Central memory CD8-positive, alpha-beta T cell (primary cell): ENCODE data around the gene USH1C.

Source experiments
- ATAC-seq: fragments of 150-1000 bp; cut with Tn5 transposase; replicated peaks from 2 replicates; pipeline ENCODE4 v1.10.0; 2022; ENCODE audit warnings: mild to moderate bottlenecking, moderate FRiP score, moderate number of reproducible peaks; ENCODE audit not compliant: poor library complexity, severe bottlenecking; ENCODE audit errors: extremely low read depth
- DNase-seq, 2 donors: peaks; one replicate each; pipeline ENCODE4 v3.0.0; 2021; ENCODE audit warnings: low spot score in 2 of 2
- H3K27ac Mint-ChIP-seq: one replicate; pipeline ENCODE4 v1.8.0; 2022; ENCODE audit warnings: low read depth, mild to moderate bottlenecking, moderate library complexity, mixed read lengths
- H3K27me3 Mint-ChIP-seq: one replicate; pipeline ENCODE4 v1.8.0; 2022; ENCODE audit warnings: mixed read lengths
- H3K36me3 Mint-ChIP-seq: one replicate; pipeline ENCODE4 v1.8.0; 2022; ENCODE audit warnings: mild to moderate bottlenecking, moderate library complexity, mixed read lengths; ENCODE audit not compliant: insufficient read depth
- H3K4me1 Mint-ChIP-seq: one replicate; pipeline ENCODE4 v1.8.0; 2022; ENCODE audit warnings: mixed read lengths
- H3K4me3 Mint-ChIP-seq: one replicate; pipeline ENCODE4 v1.8.0; 2022; ENCODE audit warnings: mild to moderate bottlenecking, moderate library complexity, mixed read lengths
- H3K9me3 Mint-ChIP-seq: one replicate; pipeline ENCODE4 v1.8.0; 2022; ENCODE audit warnings: mixed read lengths

The USH1C gene

GRCh38 chr11:17551347-17552040 lies 7.3 kb upstream of the USH1C start:
- peaks cover 31% of the 10 kb centered on the region for H3K27me3 Mint-ChIP-seq
- ATAC-seq (no peak), DNase-seq (no peak)
- no peaks in the 10 kb centered on the region for H3K4me1 Mint-ChIP-seq
- H3K27ac Mint-ChIP-seq: no peak overlapping the region
- H3K9me3 Mint-ChIP-seq: no peaks in the 10 kb centered on the region
- H3K36me3 Mint-ChIP-seq: no peaks in the 10 kb centered on the region
- H3K4me3 Mint-ChIP-seq: no peak overlapping the region

- Mint-ChIP-seq H3K4me3 (no peak overlapping the region), H3K27ac (no peak overlapping the region), H3K36me3 (no peaks in the 10 kb centered on the region), H3K4me1 (no peaks in the 10 kb centered on the region), H3K9me3 (no peaks in the 10 kb centered on the region), H3K27me3 (peaks cover 31% of the 10 kb centered on the region)
- no peak for DNase-seq
- ATAC-seq: no peak
Measured at GRCh38 chr11:17550450-17551346, 6.5 kb upstream of the USH1C start.

GRCh38 chr11:17548444-17548843 lies 4.2 kb upstream of the USH1C start:
- H3K4me1 Mint-ChIP-seq: peaks cover 5% of the 10 kb centered on the region
- no peaks in the 10 kb centered on the region for H3K36me3 Mint-ChIP-seq
- H3K27ac Mint-ChIP-seq: no peak overlapping the region
- no peak overlapping the region for H3K4me3 Mint-ChIP-seq
- H3K27me3 Mint-ChIP-seq: peaks cover 42% of the 10 kb centered on the region
- no peak for DNase-seq
- ATAC-seq: no peak
- H3K9me3 Mint-ChIP-seq: no peaks in the 10 kb centered on the region

GRCh38 chr11:17547932-17548331 lies 3.7 kb upstream of the USH1C start:
- Mint-ChIP-seq H3K4me3 (no peak overlapping the region), H3K9me3 (no peaks in the 10 kb centered on the region), H3K4me1 (peaks cover 5% of the 10 kb centered on the region), H3K27ac (no peak overlapping the region), H3K27me3 (peaks cover 42% of the 10 kb centered on the region), H3K36me3 (no peaks in the 10 kb centered on the region)
- ATAC-seq (no peak), DNase-seq (no peak)

GRCh38 chr11:17547051-17547577 lies 2.9 kb upstream of the USH1C start, which contains the start of gene OTOG:
TSS of gene OTOG (plus strand) at chr11:17547259. CDS start at chr11:17547373, 114 bp downstream.
- H3K9me3 Mint-ChIP-seq: no peaks in the 10 kb centered on the region
- H3K4me1 Mint-ChIP-seq: peaks cover 5% of the 10 kb centered on the region
- H3K27ac Mint-ChIP-seq: peak within 1 kb of the TSS; percentile 11
- H3K36me3 Mint-ChIP-seq: no peaks in the 10 kb centered on the region
- no peak for DNase-seq
- peaks cover 42% of the 10 kb centered on the region for H3K27me3 Mint-ChIP-seq
- ATAC-seq: no peak
- H3K4me3 Mint-ChIP-seq: no peak within 1 kb of the TSS

- H3K27me3 Mint-ChIP-seq: peaks cover 44% of the 10 kb centered on the region
- DNase-seq (no peak), ATAC-seq (no peak)
- H3K9me3 Mint-ChIP-seq: no peaks in the 10 kb centered on the region
- H3K27ac Mint-ChIP-seq: no peak overlapping the region
- peaks cover 5% of the 10 kb centered on the region for H3K4me1 Mint-ChIP-seq
- no peaks in the 10 kb centered on the region for H3K36me3 Mint-ChIP-seq
- H3K4me3 Mint-ChIP-seq: no peak overlapping the region
Measured at GRCh38 chr11:17546240-17546639, 2.0 kb upstream of the USH1C start.

- Mint-ChIP-seq H3K36me3 (no peaks in the 10 kb centered on the region), H3K27me3 (peaks cover 58% of the 10 kb centered on the region), H3K9me3 (no peaks in the 10 kb centered on the region), H3K4me3 (no peak overlapping the region), H3K4me1 (peaks cover 5% of the 10 kb centered on the region), H3K27ac (no peak overlapping the region)
- DNase-seq: no peak
- ATAC-seq: no peak
Measured at GRCh38 chr11:17543574-17544180, 539 bp downstream of the USH1C start.

- Mint-ChIP-seq H3K27me3 (peaks cover 54% of the 10 kb centered on the region), H3K36me3 (no peaks in the 10 kb centered on the region), H3K9me3 (no peaks in the 10 kb centered on the region), H3K27ac (no peak overlapping the region), H3K4me3 (no peak overlapping the region), H3K4me1 (peaks cover 5% of the 10 kb centered on the region)
- no peak for DNase-seq
- ATAC-seq: no peak
Measured at GRCh38 chr11:17543041-17543440, 1.2 kb downstream of the USH1C start.

- H3K27me3 Mint-ChIP-seq: peaks cover 46% of the 10 kb centered on the region
- no peaks in the 10 kb centered on the region for H3K9me3 Mint-ChIP-seq
- H3K4me3 Mint-ChIP-seq: no peak overlapping the region
- no peak overlapping the region for H3K27ac Mint-ChIP-seq
- DNase-seq: no peak
- no peaks in the 10 kb centered on the region for H3K36me3 Mint-ChIP-seq
- H3K4me1 Mint-ChIP-seq: peaks cover 5% of the 10 kb centered on the region
- no peak for ATAC-seq
Measured at GRCh38 chr11:17542249-17542648, 2.0 kb downstream of the USH1C start.

- no peaks in the 10 kb centered on the region for H3K9me3 Mint-ChIP-seq
- H3K36me3 Mint-ChIP-seq: no peaks in the 10 kb centered on the region
- no peak overlapping the region for H3K27ac Mint-ChIP-seq
- ATAC-seq (no peak), DNase-seq (no peak)
- peaks cover 5% of the 10 kb centered on the region for H3K4me1 Mint-ChIP-seq
- peaks cover 38% of the 10 kb centered on the region for H3K27me3 Mint-ChIP-seq
- H3K4me3 Mint-ChIP-seq: no peak overlapping the region
Measured at GRCh38 chr11:17541330-17541885, 2.8 kb downstream of the USH1C start.

GRCh38 chr11:17540807-17541206 lies 3.4 kb downstream of the USH1C start:
- ATAC-seq (no peak), DNase-seq (no peak)
- Mint-ChIP-seq H3K4me1 (peaks cover 5% of the 10 kb centered on the region), H3K27me3 (peaks cover 32% of the 10 kb centered on the region), H3K9me3 (no peaks in the 10 kb centered on the region), H3K36me3 (no peaks in the 10 kb centered on the region), H3K4me3 (no peak overlapping the region), H3K27ac (no peak overlapping the region)

GRCh38 chr11:17538731-17539130 lies 5.5 kb downstream of the USH1C start:
- ATAC-seq (no peak), DNase-seq (no peak)
- Mint-ChIP-seq H3K27me3 (peaks cover 25% of the 10 kb centered on the region), H3K4me3 (no peak overlapping the region), H3K9me3 (no peaks in the 10 kb centered on the region), H3K27ac (no peak overlapping the region), H3K4me1 (no peaks in the 10 kb centered on the region), H3K36me3 (no peaks in the 10 kb centered on the region)
